CD4-positive, alpha-beta memory T cell (primary cell): ENCODE results near the gene MS4A6E. TPM values are rescaled to one million over a fixed set of nuclear protein-coding genes. Genes with fewer than 3 reads are reported as not detected.

ENCODE experiments used
- CTCF ChIA-PET: fragments of 350-600 bp; sonication (Branson Sonifier 250); formaldehyde crosslinking; loops from one replicate; lab custom pipeline; 2021; ENCODE audit warnings: inconsistent platforms; ENCODE audit not compliant: partially characterized antibody; lab: Charles Lee
- POLR2A ChIA-PET: fragments of 350-600 bp; sonication (Branson Sonifier 250); formaldehyde crosslinking; loops from one replicate; lab custom pipeline; 2021; ENCODE audit not compliant: partially characterized antibody; lab: Charles Lee
- DNase-seq, 5 donors: peaks; one replicate each; pipeline versions ENCODE4 v3.0.0 to v3.0.0-alpha.2; 2020 to 2022; ENCODE audit warnings: mixed read lengths in 1 of 5
- H3K27ac ChIP-seq: one replicate; pipeline ENCODE4 v1.7.0; 2013; ENCODE audit warnings: low read depth, low read length
- H3K27me3 ChIP-seq: 2 replicates; pipeline ENCODE4 v1.7.0; 2013; ENCODE audit warnings: mild to moderate bottlenecking, low read length, moderate library complexity; ENCODE audit not compliant: insufficient read depth
- H3K36me3 ChIP-seq: 2 replicates; pipeline ENCODE4 v1.7.0; 2013; ENCODE audit warnings: mild to moderate bottlenecking, low read length, moderate library complexity; ENCODE audit not compliant: insufficient read depth
- H3K4me1 ChIP-seq: 2 replicates; pipeline ENCODE4 v1.7.0; 2013; ENCODE audit warnings: mild to moderate bottlenecking, low read length, moderate library complexity; ENCODE audit not compliant: insufficient read depth
- H3K4me3 ChIP-seq, 2 donors: one replicate each; pipeline ENCODE4 v1.7.0; 2013; ENCODE audit warnings: low read length in 2 of 2, mild to moderate bottlenecking in 1 of 2
- H3K9me3 ChIP-seq, 2 donors: one replicate each; pipeline ENCODE4 v1.7.0; 2013; ENCODE audit warnings: low read length in 2 of 2, control low read depth in 1 of 2; ENCODE audit not compliant: control insufficient read depth in 1 of 2
- H3K27ac Mint-ChIP-seq, 7 donors: one replicate each; pipeline ENCODE4 v1.8.0; 2020 to 2021; ENCODE audit warnings: mixed read lengths in 7 of 7, mild to moderate bottlenecking in 6 of 7, inconsistent platforms in 3 of 7, moderate library complexity in 3 of 7
- H3K27me3 Mint-ChIP-seq, 2 donors: one replicate each; pipeline ENCODE4 v1.8.0; 2020 to 2021; ENCODE audit warnings: mixed read lengths in 2 of 2
- H3K36me3 Mint-ChIP-seq, 2 donors: one replicate each; pipeline ENCODE4 v1.8.0; 2020 to 2021; ENCODE audit warnings: mixed read lengths in 2 of 2, inconsistent platforms in 1 of 2, mild to moderate bottlenecking in 1 of 2
- H3K4me1 Mint-ChIP-seq, 4 donors: one replicate each; pipeline ENCODE4 v1.8.0; 2020 to 2021; ENCODE audit warnings: mixed read lengths in 4 of 4, mild to moderate bottlenecking in 1 of 4
- H3K4me3 Mint-ChIP-seq, 8 donors: one replicate each; pipeline ENCODE4 v1.8.0; 2020 to 2021; ENCODE audit warnings: mixed read lengths in 8 of 8, mild to moderate bottlenecking in 7 of 8, moderate library complexity in 6 of 8, inconsistent platforms in 3 of 8
- H3K9me3 Mint-ChIP-seq, 8 donors: one replicate each; pipeline ENCODE4 v1.8.0; 2020 to 2021; ENCODE audit warnings: mixed read lengths in 8 of 8, mild to moderate bottlenecking in 5 of 8, inconsistent platforms in 3 of 8, moderate library complexity in 1 of 8
- intact Hi-C: fragments of 100-400 bp; cut with micrococcal nuclease; formaldehyde crosslinking; loops from one replicate; pipeline ENCODE4 v1.15.1; 2023
- polyA plus RNA-seq, 2 donors: library from polyadenylated mRNA; unstranded; fragments of 300-500 nt; fragmentation: Illumina TruSeq; gene quantifications; one replicate each; pipeline ENCODE4 v1.2.3, GENCODE V29; 2021
- total RNA-seq, 2 experiments: library from RNA; stranded (reverse); gene quantifications; one replicate each; pipeline ENCODE4 v1.2.3, GENCODE V29; 2021

Gene MS4A6E
- total and polyA plus RNA-seq, 4 experiments from 2014 or later = not detected

DNA sequence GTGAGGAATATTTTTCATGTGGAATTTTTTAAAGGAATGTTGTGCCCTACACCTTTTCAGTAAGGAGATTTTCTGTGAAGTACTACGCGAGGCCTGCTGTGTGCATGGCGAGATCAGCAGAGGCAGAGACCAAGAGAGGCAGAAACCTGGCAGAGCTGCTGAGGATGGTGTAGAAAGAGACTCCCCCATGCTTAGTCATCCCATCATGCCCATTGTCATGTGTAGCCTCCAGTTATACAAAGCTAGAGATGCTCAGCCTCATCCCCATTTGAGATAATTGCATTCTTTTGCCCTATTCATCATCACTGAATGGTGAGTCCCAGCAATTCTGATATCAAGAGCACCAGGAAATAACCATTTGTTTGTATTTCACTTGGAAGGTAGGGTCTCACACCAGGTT is 48.3 kb downstream of the MS4A6E start:
- H3K9me3 ChIP-seq = no peaks in the 10 kb centered on the region

GRCh38 chr11:60376601-60377000 is 49.5 kb downstream of the MS4A6E start:
- no peaks in the 10 kb centered on the region for H3K4me1 ChIP-seq
- ChIA-PET POLR2A (no interaction called here), CTCF (no interaction called here)
- no peak overlapping the region for H3K4me3 ChIP-seq
- no peaks in the 10 kb centered on the region for H3K27me3 ChIP-seq
- intact Hi-C loops = no loop called here
- Mint-ChIP-seq H3K4me1 (peaks cover 0 to 11% (median 1%) of the 10 kb centered on the region in 4 donors), H3K9me3 (no peaks in the 10 kb centered on the region), H3K4me3 (no peak overlapping the region), H3K27me3 (peaks cover 24 to 30% of the 10 kb centered on the region in 2 donors), H3K27ac (no peak overlapping the region), H3K36me3 (no peaks in the 10 kb centered on the region)
- no peak overlapping the region for H3K27ac ChIP-seq
- DNase-seq = no peak
- H3K36me3 ChIP-seq = no peaks in the 10 kb centered on the region
- no peaks in the 10 kb centered on the region for H3K9me3 ChIP-seq

More for the DNA sequence above, 48.3 kb downstream of the MS4A6E start:
- H3K36me3 Mint-ChIP-seq = no peaks in the 10 kb centered on the region
- H3K27me3 Mint-ChIP-seq = peaks cover 28 to 32% of the 10 kb centered on the region in 2 donors
- peaks cover 0 to 11% (median 1%) of the 10 kb centered on the region in 4 donors for H3K4me1 Mint-ChIP-seq
- no peak overlapping the region for H3K27ac Mint-ChIP-seq
- Histone ChIP-seq H3K4me1 (no peaks in the 10 kb centered on the region), H3K27ac (no peak overlapping the region), H3K36me3 (no peaks in the 10 kb centered on the region), H3K27me3 (no peaks in the 10 kb centered on the region), H3K4me3 (no peak overlapping the region)
- CTCF ChIA-PET = interaction anchor here (0.7 kb wide), 1 partner anchor 12 kb away, joined by 3 read pairs; no protein-coding TSS in a partner anchor
- no peaks in the 10 kb centered on the region for H3K9me3 Mint-ChIP-seq
- intact Hi-C loops = no loop called here
- no peak overlapping the region for H3K4me3 Mint-ChIP-seq
- no peak for DNase-seq
- POLR2A ChIA-PET = no interaction called here

- no peak overlapping the region for H3K27ac ChIP-seq
These were observed 50.5 kb downstream of the MS4A6E start for GRCh38 chr11:60377401-60378136.

DNA sequence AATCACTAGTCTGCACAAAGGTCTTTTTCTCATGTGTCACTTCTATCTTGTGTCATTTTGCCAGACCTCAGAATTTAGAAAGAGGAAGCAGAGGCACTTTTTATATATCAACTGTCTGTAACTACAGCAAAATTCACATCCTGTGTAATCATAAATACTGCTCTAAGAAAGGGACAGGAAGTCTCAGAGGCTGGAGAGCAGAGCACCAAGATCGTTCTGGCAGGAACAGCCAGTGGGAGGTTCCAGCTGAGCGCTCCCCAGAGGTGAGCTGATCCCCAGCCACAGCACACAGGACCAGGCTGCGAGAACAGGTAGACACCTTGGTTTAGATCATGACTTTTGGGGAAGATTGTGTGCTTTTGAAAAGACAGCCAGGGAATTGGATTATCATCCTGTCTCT is 51.3 kb downstream of the MS4A6E start, which contains the start of gene MS4A7:
TSS of gene MS4A7 (plus strand) at position 179 of the 400 bp plus-strand sequence. CDS start 4,610 bp downstream, outside the sequence.
- no peak within 1 kb of the TSS for H3K4me3 ChIP-seq
- DNase-seq = no peak
- intact Hi-C loops = no loop called here
- Mint-ChIP-seq H3K36me3 (no peaks in the 10 kb centered on the region), H3K4me1 (peaks cover 0 to 11% (median 1%) of the 10 kb centered on the region in 4 donors), H3K27ac (no peak within 1 kb of the TSS), H3K27me3 (peaks cover 18 to 26% of the 10 kb centered on the region in 2 donors), H3K9me3 (no peaks in the 10 kb centered on the region), H3K4me3 (no peak within 1 kb of the TSS)
- H3K27me3 ChIP-seq = no peaks in the 10 kb centered on the region
- no peaks in the 10 kb centered on the region for H3K36me3 ChIP-seq
- POLR2A ChIA-PET = no interaction called here
- no peaks in the 10 kb centered on the region for H3K4me1 ChIP-seq
- no peak within 1 kb of the TSS for H3K27ac ChIP-seq
- no peaks in the 10 kb centered on the region for H3K9me3 ChIP-seq
- CTCF ChIA-PET = no interaction called here

More at GRCh38 chr11:60377401-60378136, 50.5 kb downstream of the MS4A6E start:
- no peak for DNase-seq
- Histone ChIP-seq H3K4me1 (no peaks in the 10 kb centered on the region), H3K4me3 (no peak overlapping the region), H3K9me3 (no peaks in the 10 kb centered on the region), H3K36me3 (no peaks in the 10 kb centered on the region), H3K27me3 (no peaks in the 10 kb centered on the region)
- ChIA-PET POLR2A (no interaction called here), CTCF (no interaction called here)
- no peaks in the 10 kb centered on the region for H3K36me3 Mint-ChIP-seq
- intact Hi-C loops = no loop called here
- H3K4me3 Mint-ChIP-seq = no peak overlapping the region
- H3K27me3 Mint-ChIP-seq = peaks cover 20 to 27% of the 10 kb centered on the region in 2 donors
- peaks cover 0 to 11% (median 1%) of the 10 kb centered on the region in 4 donors for H3K4me1 Mint-ChIP-seq
- H3K9me3 Mint-ChIP-seq = no peaks in the 10 kb centered on the region
- no peak overlapping the region for H3K27ac Mint-ChIP-seq

- Mint-ChIP-seq H3K4me1 (no peaks in the 10 kb centered on the region), H3K27me3 (peaks cover 4 to 6% of the 10 kb centered on the region in 2 donors), H3K9me3 (no peaks in the 10 kb centered on the region), H3K36me3 (no peaks in the 10 kb centered on the region), H3K4me3 (no peak overlapping the region), H3K27ac (no peak overlapping the region)
- ChIA-PET POLR2A (no interaction called here), CTCF (no interaction called here)
- Histone ChIP-seq H3K36me3 (no peaks in the 10 kb centered on the region), H3K9me3 (no peaks in the 10 kb centered on the region), H3K4me1 (no peaks in the 10 kb centered on the region), H3K27me3 (no peaks in the 10 kb centered on the region), H3K4me3 (no peak overlapping the region), H3K27ac (no peak overlapping the region)
- intact Hi-C loops = no loop called here
- no peak for DNase-seq
These were observed 62.3 kb downstream of the MS4A6E start for GRCh38 chr11:60389279-60389910.

GRCh38 chr11:60390419-60390818 is 63.4 kb downstream of the MS4A6E start:
- Histone ChIP-seq H3K36me3 (no peaks in the 10 kb centered on the region), H3K4me1 (no peaks in the 10 kb centered on the region), H3K4me3 (no peak overlapping the region), H3K27me3 (no peaks in the 10 kb centered on the region), H3K27ac (no peak overlapping the region), H3K9me3 (no peaks in the 10 kb centered on the region)
- ChIA-PET POLR2A (no interaction called here), CTCF (interaction anchor here (0.9 kb wide), 1 partner anchor 27 kb away, joined by 3 read pairs; no protein-coding TSS in a partner anchor)
- Mint-ChIP-seq H3K27ac (no peak overlapping the region), H3K9me3 (no peaks in the 10 kb centered on the region), H3K27me3 (peaks cover 4 to 6% of the 10 kb centered on the region in 2 donors), H3K4me3 (no peak overlapping the region), H3K4me1 (no peaks in the 10 kb centered on the region), H3K36me3 (no peaks in the 10 kb centered on the region)
- intact Hi-C loops = no loop called here
- no peak for DNase-seq
